ENCODE measurements around the gene MAOB. TPM values are rescaled to one million over a fixed set of nuclear protein-coding genes. Genes with fewer than 3 reads are reported as not detected.

The MAOB gene
- total RNA-seq, 1 experiment from 2014 or later: 0.34 TPM

DNA sequence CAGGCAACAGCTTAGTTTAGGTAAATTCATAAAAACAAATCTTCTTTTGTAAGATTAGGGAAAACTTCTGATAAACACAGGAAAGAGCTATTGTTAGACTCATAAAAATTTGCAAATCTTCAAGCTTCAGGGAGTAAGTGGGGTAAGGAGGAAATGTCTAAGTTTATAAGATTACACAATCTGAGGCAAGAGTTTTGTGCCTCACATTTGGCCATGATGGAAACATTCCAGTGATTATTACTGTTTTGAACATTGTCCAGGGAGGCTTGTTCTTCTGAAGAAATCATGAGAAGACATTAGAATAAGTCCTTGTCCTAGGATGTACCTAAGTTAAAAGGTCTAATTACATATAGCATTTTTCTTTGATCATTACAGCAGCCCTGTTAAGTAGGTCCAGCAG is 72.8 kb downstream of the MAOB start:
- TF ChIP-seq CTCF (IDR thresholded peaks at IDR 0.05; ENCODE audit: insufficient read depth in 1 of 2, low read depth in 1 of 2, low read length in 1 of 2, severe bottlenecking in 1 of 2, unreplicated experiment in 1 of 2): no peak
- POLR2A ChIA-PET: no interaction called here
- H3K9me3 ChIP-seq: no peaks in the 10 kb centered on the region
- CTCF ChIA-PET: no interaction called here
- no TSS peak for BruUV-seq (replicated peaks)
- Mint-ChIP-seq H3K27me3 (ENCODE audit: insufficient read depth, unreplicated experiment) (peaks cover 5% of the 10 kb centered on the region), H3K27ac (ENCODE audit: unreplicated experiment) (no peak overlapping the region), H3K36me3 (ENCODE audit: insufficient read depth, unreplicated experiment) (no peaks in the 10 kb centered on the region), H3K4me1 (ENCODE audit: low read depth, unreplicated experiment) (no peaks in the 10 kb centered on the region), H3K4me3 (ENCODE audit: unreplicated experiment) (no peak overlapping the region), H3K9me3 (ENCODE audit: unreplicated experiment) (no peaks in the 10 kb centered on the region)
- no peak for DNase-seq
- no peaks in the 10 kb centered on the region for H3K4me1 ChIP-seq
- no peaks in the 10 kb centered on the region for H3K36me3 ChIP-seq (ENCODE audit: control insufficient read depth, insufficient read depth, low read length)
- intact Hi-C loops (cut with micrococcal nuclease; ENCODE audit: unreplicated experiment): no loop called here
- no peaks in the 10 kb centered on the region for H3K27me3 ChIP-seq (replicated peaks; ENCODE audit: control insufficient read depth, insufficient read depth, low read length)
- no peak overlapping the region for H3K4me3 ChIP-seq (ENCODE audit: low read depth, low read length)

GRCh38 chrX:43808231-43808630 is 74.0 kb downstream of the MAOB start:
- Histone ChIP-seq H3K27me3 (replicated peaks; ENCODE audit: control insufficient read depth, insufficient read depth, low read length) (no peaks in the 10 kb centered on the region), H3K4me3 (ENCODE audit: low read depth, low read length) (no peak overlapping the region), H3K4me1 (no peaks in the 10 kb centered on the region), H3K36me3 (ENCODE audit: control insufficient read depth, insufficient read depth, low read length) (no peaks in the 10 kb centered on the region), H3K9me3 (no peaks in the 10 kb centered on the region)
- no peaks in the 10 kb centered on the region for H3K9me3 Mint-ChIP-seq (ENCODE audit: unreplicated experiment)
- ChIA-PET POLR2A (no interaction called here), CTCF (no interaction called here)
- intact Hi-C loops (cut with micrococcal nuclease; ENCODE audit: unreplicated experiment): no loop called here
- TF ChIP-seq CTCF (IDR thresholded peaks at IDR 0.05; ENCODE audit: insufficient read depth in 1 of 2, low read depth in 1 of 2, low read length in 1 of 2, severe bottlenecking in 1 of 2, unreplicated experiment in 1 of 2): no peak
- peaks cover 3% of the 10 kb centered on the region for H3K27me3 Mint-ChIP-seq (ENCODE audit: insufficient read depth, unreplicated experiment)
- H3K4me3 Mint-ChIP-seq (ENCODE audit: unreplicated experiment): no peak overlapping the region
- no peak for DNase-seq
- no peak overlapping the region for H3K27ac Mint-ChIP-seq (ENCODE audit: unreplicated experiment)
- no peaks in the 10 kb centered on the region for H3K4me1 Mint-ChIP-seq (ENCODE audit: low read depth, unreplicated experiment)
- no peaks in the 10 kb centered on the region for H3K36me3 Mint-ChIP-seq (ENCODE audit: insufficient read depth, unreplicated experiment)
- no TSS peak for BruUV-seq (replicated peaks)

- no TSS peak for BruUV-seq (replicated peaks)
- H3K4me3 Mint-ChIP-seq (ENCODE audit: unreplicated experiment): no peak overlapping the region
- intact Hi-C loops (cut with micrococcal nuclease; ENCODE audit: unreplicated experiment): no loop called here
- ChIA-PET POLR2A (no interaction called here), CTCF (no interaction called here)
- no peaks in the 10 kb centered on the region for H3K9me3 ChIP-seq
- H3K27me3 Mint-ChIP-seq (ENCODE audit: insufficient read depth, unreplicated experiment): no peaks in the 10 kb centered on the region
- DNase-seq: no peak
- no peaks in the 10 kb centered on the region for H3K36me3 ChIP-seq (ENCODE audit: control insufficient read depth, insufficient read depth, low read length)
- TF ChIP-seq CTCF (IDR thresholded peaks at IDR 0.05; ENCODE audit: insufficient read depth in 1 of 2, low read depth in 1 of 2, low read length in 1 of 2, severe bottlenecking in 1 of 2, unreplicated experiment in 1 of 2): no peak
- no peaks in the 10 kb centered on the region for H3K27me3 ChIP-seq (replicated peaks; ENCODE audit: control insufficient read depth, insufficient read depth, low read length)
- H3K4me3 ChIP-seq (ENCODE audit: low read depth, low read length): no peak overlapping the region
- no peaks in the 10 kb centered on the region for H3K9me3 Mint-ChIP-seq (ENCODE audit: unreplicated experiment)
- H3K4me1 Mint-ChIP-seq (ENCODE audit: low read depth, unreplicated experiment): no peaks in the 10 kb centered on the region
- H3K36me3 Mint-ChIP-seq (ENCODE audit: insufficient read depth, unreplicated experiment): no peaks in the 10 kb centered on the region
- no peak overlapping the region for H3K27ac Mint-ChIP-seq (ENCODE audit: unreplicated experiment)
- no peaks in the 10 kb centered on the region for H3K4me1 ChIP-seq
Observed at GRCh38 chrX:43805579-43805978, 76.7 kb downstream of the MAOB start.
